Measurements from ENCODE around the gene IL20RA. TPM values are rescaled to one million over a fixed set of nuclear protein-coding genes. Genes with fewer than 3 reads are reported as not detected.

Gene IL20RA
- polyA plus RNA-seq, 3 donors, result not detected

DNA sequence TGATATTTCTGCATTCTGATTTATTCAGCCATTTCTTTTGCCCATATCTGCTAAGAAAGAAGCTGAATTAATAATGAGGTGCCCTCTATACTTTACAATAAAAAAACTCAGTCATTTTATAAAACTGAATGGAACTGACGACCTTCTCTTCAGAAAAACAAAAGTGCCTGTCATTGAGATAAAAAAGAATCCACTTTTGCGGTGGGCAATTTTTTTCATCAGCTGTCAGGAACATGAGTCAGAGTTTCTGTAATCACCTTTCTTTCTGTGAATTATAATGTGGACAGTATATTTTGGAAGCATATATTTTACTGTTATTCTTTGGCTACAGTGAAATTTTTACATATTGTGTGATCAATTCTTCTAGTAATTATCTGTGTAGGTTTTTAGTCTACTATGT lies 33.4 kb downstream of the IL20RA start:
- Mint-ChIP-seq H3K36me3 (no peaks in the 10 kb centered on the region), H3K27me3 (ENCODE audit: low read depth in 3 of 3) (peaks cover 29 to 49% (median 33%) of the 10 kb centered on the region in 3 donors)

DNA sequence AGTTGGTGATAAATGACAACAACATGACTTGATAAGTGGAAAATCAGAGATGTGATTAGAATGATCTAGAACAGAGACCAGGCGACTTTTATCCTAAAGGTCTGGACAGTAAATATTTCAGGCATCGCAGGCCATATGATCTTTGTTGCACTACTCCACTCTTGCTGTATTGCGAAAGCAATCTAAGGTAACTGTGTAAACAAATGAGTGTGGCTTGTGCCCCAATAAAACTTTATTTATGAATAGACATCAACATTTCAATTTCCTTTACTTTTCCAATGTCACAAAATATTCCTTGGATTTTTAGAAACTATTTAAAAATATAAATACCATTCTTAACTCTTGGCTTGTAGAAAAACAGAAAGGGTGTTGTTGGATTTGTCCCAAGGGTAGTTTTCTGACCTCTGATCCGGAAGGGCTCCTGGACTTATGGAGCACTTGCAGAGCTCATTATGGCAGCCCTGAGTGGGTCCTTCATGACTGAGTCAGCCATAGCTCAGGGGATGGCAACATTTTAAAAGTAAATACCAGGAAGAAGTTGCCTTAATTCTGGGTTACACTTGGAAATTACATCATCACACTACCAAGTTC lies 34.5 kb downstream of the IL20RA start:
- Mint-ChIP-seq H3K4me1 (no peaks in the 10 kb centered on the region), H3K4me3 (no peak overlapping the region), H3K27ac (no peak overlapping the region), H3K36me3 (no peaks in the 10 kb centered on the region), H3K27me3 (ENCODE audit: low read depth in 3 of 3) (peaks cover 24 to 38% (median 29%) of the 10 kb centered on the region in 3 donors), H3K9me3 (no peaks in the 10 kb centered on the region)
- Histone ChIP-seq H3K27me3 (ENCODE audit: control insufficient read depth in 2 of 2, insufficient read depth in 2 of 2, low read length in 2 of 2) (peaks cover 18 to 23% of the 10 kb centered on the region in 2 donors), H3K9me3 (replicated peaks in 1 of 2; ENCODE audit: control insufficient read depth in 1 of 2, insufficient read depth in 1 of 2, low read length in 2 of 2) (no peaks in the 10 kb centered on the region), H4K20me1 (ENCODE audit: insufficient read depth, low read length) (no peaks in the 10 kb centered on the region), H3K9ac (ENCODE audit: insufficient read depth, low read length, poor library complexity, severe bottlenecking) (no peak overlapping the region), H3K36me3 (replicated peaks in 1 of 2; ENCODE audit: control insufficient read depth in 1 of 2, insufficient read depth in 2 of 2, low read length in 2 of 2) (no peaks in the 10 kb centered on the region), H3K79me2 (ENCODE audit: insufficient read depth, low read length) (no peaks in the 10 kb centered on the region), H2AFZ (ENCODE audit: insufficient read depth, low read depth, low read length, poor library complexity, severe bottlenecking) (no peak overlapping the region), H3K4me3 (replicated peaks in 1 of 3; ENCODE audit: low read depth in 2 of 3, low read length in 3 of 3) (no peak overlapping the region), H3K4me1 (ENCODE audit: control insufficient read depth in 1 of 2, insufficient read depth in 2 of 2, low read length in 2 of 2) (no peaks in the 10 kb centered on the region), H3K27ac (ENCODE audit: low read depth in 1 of 2, low read length in 2 of 2) (no peak overlapping the region), H3K4me2 (replicated peaks; ENCODE audit: extremely low read depth, low read length, poor library complexity, severe bottlenecking) (no peak overlapping the region)
- WGBS (ENCODE audit: insufficient coverage), result 93% methylated on average over 3 of the region's 4 CpGs
- DNase-seq, result no peak
- intact Hi-C loops (cut with micrococcal nuclease), result no loop called here
- TF ChIP-seq, protein P1, sequence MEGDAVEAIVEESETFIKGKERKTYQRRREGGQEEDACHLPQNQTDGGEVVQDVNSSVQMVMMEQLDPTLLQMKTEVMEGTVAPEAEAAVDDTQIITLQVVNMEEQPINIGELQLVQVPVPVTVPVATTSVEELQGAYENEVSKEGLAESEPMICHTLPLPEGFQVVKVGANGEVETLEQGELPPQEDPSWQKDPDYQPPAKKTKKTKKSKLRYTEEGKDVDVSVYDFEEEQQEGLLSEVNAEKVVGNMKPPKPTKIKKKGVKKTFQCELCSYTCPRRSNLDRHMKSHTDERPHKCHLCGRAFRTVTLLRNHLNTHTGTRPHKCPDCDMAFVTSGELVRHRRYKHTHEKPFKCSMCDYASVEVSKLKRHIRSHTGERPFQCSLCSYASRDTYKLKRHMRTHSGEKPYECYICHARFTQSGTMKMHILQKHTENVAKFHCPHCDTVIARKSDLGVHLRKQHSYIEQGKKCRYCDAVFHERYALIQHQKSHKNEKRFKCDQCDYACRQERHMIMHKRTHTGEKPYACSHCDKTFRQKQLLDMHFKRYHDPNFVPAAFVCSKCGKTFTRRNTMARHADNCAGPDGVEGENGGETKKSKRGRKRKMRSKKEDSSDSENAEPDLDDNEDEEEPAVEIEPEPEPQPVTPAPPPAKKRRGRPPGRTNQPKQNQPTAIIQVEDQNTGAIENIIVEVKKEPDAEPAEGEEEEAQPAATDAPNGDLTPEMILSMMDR (IDR thresholded peaks at IDR 0.05), result no peak

More for the DNA sequence above, 33.4 kb downstream of the IL20RA start:
- no CpG with 5 or more reads among the region's 2 CpGs for WGBS (ENCODE audit: insufficient coverage)
- H2AFZ ChIP-seq (ENCODE audit: insufficient read depth, low read depth, low read length, poor library complexity, severe bottlenecking), result no peak overlapping the region
- no peaks in the 10 kb centered on the region for H4K20me1 ChIP-seq (ENCODE audit: insufficient read depth, low read length)
- H3K79me2 ChIP-seq (ENCODE audit: insufficient read depth, low read length), result no peaks in the 10 kb centered on the region
- Mint-ChIP-seq H3K4me3 (no peak overlapping the region), H3K4me1 (no peaks in the 10 kb centered on the region), H3K27ac (no peak overlapping the region), H3K9me3 (no peaks in the 10 kb centered on the region)
- H3K36me3 ChIP-seq (replicated peaks in 1 of 2; ENCODE audit: control insufficient read depth in 1 of 2, insufficient read depth in 2 of 2, low read length in 2 of 2), result no peaks in the 10 kb centered on the region
- DNase-seq, result no peak
- intact Hi-C loops (cut with micrococcal nuclease), result no loop called here
- TF ChIP-seq, protein P1 (IDR thresholded peaks at IDR 0.05), result no peak
- H3K27me3 ChIP-seq (ENCODE audit: control insufficient read depth in 2 of 2, insufficient read depth in 2 of 2, low read length in 2 of 2), result peaks cover 21 to 31% of the 10 kb centered on the region in 2 donors
- no peak overlapping the region for H3K27ac ChIP-seq (ENCODE audit: low read depth in 1 of 2, low read length in 2 of 2)
- H3K4me3 ChIP-seq (replicated peaks in 1 of 3; ENCODE audit: low read depth in 2 of 3, low read length in 3 of 3), result no peak overlapping the region
- H3K9ac ChIP-seq (ENCODE audit: insufficient read depth, low read length, poor library complexity, severe bottlenecking), result no peak overlapping the region
- H3K4me2 ChIP-seq (replicated peaks; ENCODE audit: extremely low read depth, low read length, poor library complexity, severe bottlenecking), result no peak overlapping the region
- no peaks in the 10 kb centered on the region for H3K9me3 ChIP-seq (replicated peaks in 1 of 2; ENCODE audit: control insufficient read depth in 1 of 2, insufficient read depth in 1 of 2, low read length in 2 of 2)
- no peaks in the 10 kb centered on the region for H3K4me1 ChIP-seq (ENCODE audit: control insufficient read depth in 1 of 2, insufficient read depth in 2 of 2, low read length in 2 of 2)

All from CD14-positive monocyte (primary cell).